Activated CD4-positive, alpha-beta T cell treated with anti-CD3 and anti-CD28 coated beads, Interleukin-2, amount 50 U/mL, for 16 hours (primary cell): ENCODE results near the gene BCL2.

Source experiments
- DNase-seq: peaks from one replicate; pipeline ENCODE4 v3.0.0-alpha.2; 2020

BCL2 gene

DNA sequence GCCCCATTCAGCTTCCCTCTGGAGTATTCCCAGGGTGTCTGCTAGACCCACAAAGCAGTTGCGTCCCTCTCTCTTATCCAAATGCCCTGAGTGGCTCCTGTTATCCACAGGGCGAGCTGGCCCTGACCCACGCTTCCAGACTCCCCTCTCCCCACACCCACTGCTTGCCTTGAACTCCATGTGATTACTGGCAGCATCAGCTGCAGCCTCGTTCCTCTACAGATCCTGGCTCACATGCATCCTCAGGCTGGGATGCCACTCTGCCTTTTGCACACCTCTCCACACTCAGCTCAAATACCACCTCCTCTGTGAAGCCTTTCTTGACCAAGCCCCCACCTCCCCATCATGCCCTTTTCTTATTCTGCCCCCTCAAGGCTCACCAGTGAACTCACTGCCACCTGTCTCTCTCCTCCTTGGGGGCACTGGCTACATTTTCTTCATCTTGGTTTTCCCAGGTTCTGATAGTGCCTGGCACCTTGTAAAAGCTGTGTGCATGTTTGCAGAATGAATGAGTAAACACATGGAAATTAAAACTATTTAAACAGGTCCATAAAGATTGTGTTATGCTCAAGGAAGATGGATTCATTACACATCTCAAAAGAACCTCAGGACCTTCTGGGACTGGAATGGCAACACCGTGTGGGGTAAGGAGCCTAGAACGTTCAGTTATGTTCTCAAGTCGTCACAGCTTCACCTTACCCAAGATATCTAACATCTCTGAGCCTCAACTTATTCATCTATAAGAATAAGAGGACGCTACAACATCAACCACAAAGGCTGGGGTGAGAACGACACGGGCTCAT is 165.0 kb downstream of the BCL2 start:
- no peak for DNase-seq

- peak; percentile 82 for DNase-seq
Observed at GRCh38 chr18:63152791-63153190, 166.8 kb downstream of the BCL2 start.

- DNase-seq: no peak
Observed at GRCh38 chr18:63152096-63152495, 167.5 kb downstream of the BCL2 start.

DNA sequence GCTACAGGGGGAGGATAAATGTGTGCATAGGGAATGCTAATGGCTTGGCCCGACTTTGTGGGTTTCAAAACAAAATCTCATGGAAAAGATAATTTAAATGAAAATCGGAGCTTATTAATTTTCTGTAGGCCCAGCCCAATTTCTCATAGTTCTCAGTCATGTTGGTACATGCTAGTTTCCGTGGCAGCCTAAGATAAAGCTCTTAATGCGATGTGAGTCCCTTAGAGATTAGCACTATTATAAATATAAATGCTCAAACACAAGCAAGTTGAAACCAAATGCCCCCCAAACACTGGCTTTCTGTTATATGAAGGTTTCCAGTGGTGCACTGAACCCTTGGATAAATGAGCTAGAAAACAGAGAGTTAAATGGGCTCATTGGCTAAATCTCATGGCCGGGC is 168.0 kb downstream of the BCL2 start:
- no peak for DNase-seq

DNA sequence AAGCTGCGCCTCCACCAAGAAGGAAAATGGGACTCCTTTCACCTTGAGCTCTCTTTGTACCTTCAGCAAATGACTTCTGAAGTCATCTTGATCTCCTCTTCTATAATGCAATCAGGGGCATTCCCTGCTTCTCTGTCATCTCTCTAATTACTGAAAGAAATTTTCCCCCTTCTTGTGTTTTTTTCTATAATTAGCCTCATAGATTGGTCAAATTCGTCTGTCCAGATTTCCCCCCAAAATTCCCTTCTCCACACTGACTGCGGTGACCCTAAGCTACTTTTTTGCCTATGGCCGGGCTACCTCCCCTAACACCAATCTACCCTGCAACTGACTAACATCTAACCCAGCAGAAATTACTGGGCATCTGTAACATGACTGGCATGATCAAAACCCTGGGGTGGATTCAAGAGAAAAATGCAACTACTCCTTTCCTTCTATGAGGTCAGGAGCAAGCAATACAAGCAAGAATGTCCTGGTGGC is 168.6 kb downstream of the BCL2 start:
- no peak for DNase-seq

DNA sequence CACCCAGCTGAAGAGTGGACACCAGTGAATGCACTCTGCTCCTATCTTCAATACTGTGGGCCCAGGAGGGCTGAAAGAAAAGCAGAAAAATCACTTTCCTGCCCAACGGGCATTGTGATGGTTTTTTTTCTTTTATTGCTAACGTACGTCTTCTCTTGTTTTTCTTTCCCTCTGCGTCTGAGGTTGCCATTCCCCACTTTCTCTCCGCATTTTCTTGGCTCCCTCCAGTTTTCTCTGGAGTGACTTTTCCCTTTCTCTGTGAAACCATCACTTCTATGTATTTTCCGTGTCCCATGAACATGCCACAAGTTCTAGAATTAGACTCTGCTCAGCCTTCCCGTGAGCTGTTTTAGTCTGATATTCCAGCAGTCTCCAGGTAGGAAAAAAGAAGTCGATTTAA is 169.2 kb downstream of the BCL2 start:
- DNase-seq: no peak

DNA sequence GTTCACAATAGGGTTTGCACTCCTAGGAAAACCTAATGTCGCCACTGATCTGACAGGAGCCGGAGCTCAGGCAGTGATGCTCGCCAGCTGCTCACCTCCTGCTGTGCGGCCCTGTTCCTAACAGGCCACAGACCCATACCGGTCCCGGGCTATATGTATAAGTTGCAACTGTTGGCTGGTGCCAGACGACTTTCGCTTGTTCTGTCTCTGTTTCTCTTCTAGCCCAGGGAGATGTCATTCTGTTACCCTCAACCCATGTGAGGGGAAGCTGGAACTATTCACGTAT is 170.3 kb downstream of the BCL2 start:
- no peak for DNase-seq

- DNase-seq: no peak
Observed at GRCh38 chr18:63148449-63149301, 170.9 kb downstream of the BCL2 start.

DNA sequence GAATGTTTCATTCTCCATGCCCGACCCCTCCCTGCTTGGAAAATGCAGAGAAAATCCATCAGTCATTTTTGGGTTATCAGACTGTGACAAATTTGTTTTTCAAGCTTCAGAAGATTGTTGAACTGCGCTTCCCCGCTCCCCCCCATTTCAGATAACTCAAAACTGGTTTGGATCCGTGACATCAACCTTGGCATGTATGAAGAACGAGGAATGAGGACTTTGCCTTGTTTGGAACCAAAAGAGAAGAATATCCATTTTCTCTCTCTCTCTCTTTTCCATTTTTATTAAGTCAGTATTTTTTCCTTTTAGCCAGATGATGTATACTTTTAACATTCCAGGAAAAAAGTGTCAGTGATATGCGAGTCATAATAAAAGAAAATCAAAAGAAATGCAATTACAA is 171.6 kb downstream of the BCL2 start:
- no peak for DNase-seq

DNA sequence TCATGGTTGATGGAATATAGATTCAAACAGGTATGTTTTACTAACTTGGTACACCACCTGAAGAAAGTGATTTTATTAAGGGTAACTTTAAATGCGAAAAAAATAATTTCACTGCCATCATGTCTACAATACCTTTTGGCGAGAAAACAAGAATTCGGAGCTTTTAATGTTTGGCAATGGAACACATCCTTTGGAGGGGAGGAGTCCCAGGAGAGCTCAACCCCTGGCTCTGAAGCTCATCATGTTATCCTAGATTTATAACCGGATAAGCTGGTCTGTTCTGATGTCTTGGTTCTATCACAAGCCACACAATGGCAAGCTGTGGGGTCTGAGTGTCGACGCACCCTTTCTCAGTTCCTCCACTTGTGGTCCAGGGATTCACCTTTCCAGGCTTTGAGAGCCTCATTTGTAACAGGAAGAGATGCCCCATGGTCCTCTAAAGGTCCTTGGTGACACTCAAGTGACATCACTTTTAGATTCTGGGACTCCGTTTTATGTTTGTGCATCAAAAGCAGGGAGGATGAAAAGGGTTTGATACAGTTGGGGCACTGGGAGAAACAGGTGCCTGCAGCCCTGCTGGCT is 172.7 kb downstream of the BCL2 start:
- DNase-seq: no peak

GRCh38 chr18:63145851-63146555 is 173.6 kb downstream of the BCL2 start:
- DNase-seq: no peak

DNA sequence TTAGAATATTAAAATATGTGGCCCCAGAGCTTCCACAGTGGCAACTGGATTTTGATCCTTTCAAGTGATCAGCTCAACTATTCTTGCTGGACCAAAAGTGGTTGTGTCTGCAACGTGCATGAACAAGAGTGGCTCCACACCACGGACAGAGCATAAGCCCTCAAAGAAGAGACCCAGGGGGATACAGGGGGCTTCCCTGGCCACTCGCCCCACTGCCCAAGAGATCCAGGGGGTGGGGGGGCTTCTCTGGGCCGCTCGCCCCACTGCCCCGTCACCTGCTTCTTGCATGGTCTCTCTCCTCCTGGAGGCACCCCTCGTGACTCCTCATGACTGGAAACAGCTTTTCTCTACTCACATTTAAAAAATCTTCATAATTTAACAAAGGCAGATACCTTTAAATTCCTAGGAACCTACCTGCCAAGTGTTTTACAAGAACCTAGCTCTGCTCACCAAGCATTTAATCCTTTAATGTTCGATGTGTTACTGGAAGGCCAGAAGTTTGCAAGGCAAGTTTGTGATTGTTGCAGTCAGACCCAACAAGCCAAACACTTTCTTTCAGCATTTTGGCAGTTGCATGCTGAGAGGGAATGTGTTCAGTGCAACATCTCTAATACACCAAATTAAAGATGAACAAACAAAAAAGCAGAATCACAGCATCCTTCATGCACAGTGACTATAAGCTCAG is 174.3 kb downstream of the BCL2 start:
- no peak for DNase-seq

GRCh38 chr18:63144748-63145147 is 174.8 kb downstream of the BCL2 start:
- DNase-seq: no peak

DNA sequence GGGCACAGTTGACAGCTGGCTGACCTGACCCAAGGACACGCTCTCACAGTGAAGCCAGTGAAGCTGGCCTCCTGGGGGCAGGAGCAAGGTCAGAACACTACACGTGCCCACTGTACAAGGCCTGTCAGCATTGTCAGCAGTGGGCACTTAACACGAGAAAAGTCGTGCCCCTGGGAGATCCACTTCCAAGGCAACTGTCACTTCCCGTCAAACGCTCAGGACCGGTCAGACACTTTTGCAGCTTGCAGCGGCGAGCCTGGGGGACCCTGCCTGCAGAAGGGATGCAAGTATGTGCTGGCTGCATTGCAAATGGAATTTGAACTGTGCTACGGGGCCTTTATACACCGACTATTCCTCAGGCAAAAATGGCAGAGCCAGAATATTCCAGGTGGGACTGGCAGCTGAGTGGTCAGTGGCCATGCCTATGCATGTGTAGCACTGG is 176.2 kb downstream of the BCL2 start:
- no peak for DNase-seq

DNA sequence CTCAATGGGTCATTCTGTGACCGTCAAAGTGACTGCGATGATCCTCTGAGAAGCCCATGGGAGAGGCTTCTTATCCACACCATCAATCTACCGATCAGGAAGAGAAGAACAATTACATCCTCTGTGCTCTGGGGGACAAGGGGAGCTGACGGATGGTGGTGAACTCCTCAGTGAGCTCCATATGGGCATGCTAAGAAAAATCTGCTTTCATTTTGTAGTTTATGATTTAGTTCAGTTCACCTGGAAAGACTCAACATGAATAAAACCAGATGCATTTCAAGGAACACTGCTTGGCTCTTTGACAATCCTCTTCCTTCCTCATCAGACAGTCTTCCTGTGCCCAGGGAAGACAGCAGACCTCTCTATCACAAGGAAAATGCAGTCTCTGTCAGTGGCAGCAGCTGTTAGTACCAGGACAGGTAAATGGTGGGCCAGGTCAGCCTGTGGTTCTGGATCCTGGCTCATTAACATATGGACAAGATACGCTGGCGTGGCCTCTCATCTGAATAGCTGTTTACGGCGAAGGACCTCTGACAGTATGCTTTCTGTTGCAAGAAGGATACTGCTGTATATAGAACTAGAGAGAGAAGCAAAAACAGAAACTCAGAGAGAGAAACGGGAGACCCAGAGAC is 176.9 kb downstream of the BCL2 start:
- DNase-seq: no peak

DNA sequence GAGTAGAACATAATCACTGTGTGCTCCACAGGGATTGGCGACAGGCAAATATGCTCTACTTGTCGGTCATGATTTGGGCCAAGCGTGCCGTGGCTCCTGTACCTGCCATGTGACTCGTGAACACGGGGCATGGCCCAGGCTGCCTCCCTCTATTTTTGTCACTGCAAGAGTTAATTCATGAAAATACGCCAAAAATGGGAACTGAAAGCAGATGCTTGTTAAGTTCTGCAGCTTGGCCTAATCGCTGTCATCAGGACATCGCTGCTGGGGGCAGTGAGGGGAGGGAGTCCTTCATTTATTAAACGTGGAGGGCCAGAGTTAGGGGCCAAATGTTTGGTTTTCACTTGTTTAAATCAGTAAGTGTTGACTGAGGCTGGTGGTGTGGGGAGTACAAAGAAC is 177.8 kb downstream of the BCL2 start:
- DNase-seq: no peak

DNA sequence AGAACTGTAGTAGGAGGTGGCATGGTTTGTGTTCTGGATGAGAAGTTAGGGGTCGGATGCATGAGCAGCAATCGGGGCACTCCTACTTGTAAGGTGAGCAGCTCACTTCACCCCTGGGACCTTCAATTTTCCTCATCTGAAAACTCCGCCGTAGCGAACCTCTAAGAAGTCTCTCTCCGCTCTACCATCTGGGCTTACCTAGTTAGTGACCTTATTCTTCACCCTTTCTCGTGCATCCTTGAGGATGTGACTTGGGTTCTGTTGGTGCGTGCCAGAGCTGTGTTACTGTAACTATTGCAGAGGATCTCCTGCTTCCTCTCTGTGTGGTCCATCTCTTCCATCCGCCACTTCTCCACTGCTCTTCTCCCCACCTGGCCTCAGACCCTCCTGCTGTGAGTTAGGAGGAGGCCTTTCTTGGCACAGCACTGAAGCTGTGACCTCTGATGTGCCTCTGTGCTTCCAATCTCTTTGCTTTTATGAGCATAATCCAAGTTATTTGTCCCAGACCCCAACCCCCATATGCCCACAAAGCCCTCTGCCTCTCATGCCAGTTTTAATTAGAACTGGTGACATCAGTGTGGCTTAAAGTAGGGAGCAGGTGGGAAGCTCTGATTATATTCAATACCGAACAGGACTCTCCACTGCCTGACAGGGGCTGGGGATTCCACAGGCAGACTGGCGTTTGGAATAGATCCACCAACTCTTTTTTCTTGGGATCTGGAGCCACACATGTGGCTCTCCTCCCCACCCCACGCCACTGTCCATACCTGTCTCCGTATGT is 178.4 kb downstream of the BCL2 start:
- no peak for DNase-seq

- no peak for DNase-seq
Observed at GRCh38 chr18:63140038-63140450, 179.5 kb downstream of the BCL2 start.

GRCh38 chr18:63138436-63139340 is 180.9 kb downstream of the BCL2 start:
- peak; percentile 34 for DNase-seq

GRCh38 chr18:63137999-63138435 is 181.6 kb downstream of the BCL2 start:
- DNase-seq: peak; percentile 70
